HG02763 (cell line): ENCODE measurements around the gene HEATR1.
"Not testable (repeated sequence)": the region's sequence is repeated elsewhere in the genome, so short reads cannot be mapped to it uniquely, and the experiment has no call there.

Source experiments
- ATAC-seq: cut with Tn5 transposase; IDR thresholded peaks from one replicate; pipeline ENCODE4 v1.9.1; 2021; ENCODE audit warnings: mild to moderate bottlenecking, moderate library complexity; ENCODE audit not compliant: unreplicated experiment

HEATR1 gene

DNA sequence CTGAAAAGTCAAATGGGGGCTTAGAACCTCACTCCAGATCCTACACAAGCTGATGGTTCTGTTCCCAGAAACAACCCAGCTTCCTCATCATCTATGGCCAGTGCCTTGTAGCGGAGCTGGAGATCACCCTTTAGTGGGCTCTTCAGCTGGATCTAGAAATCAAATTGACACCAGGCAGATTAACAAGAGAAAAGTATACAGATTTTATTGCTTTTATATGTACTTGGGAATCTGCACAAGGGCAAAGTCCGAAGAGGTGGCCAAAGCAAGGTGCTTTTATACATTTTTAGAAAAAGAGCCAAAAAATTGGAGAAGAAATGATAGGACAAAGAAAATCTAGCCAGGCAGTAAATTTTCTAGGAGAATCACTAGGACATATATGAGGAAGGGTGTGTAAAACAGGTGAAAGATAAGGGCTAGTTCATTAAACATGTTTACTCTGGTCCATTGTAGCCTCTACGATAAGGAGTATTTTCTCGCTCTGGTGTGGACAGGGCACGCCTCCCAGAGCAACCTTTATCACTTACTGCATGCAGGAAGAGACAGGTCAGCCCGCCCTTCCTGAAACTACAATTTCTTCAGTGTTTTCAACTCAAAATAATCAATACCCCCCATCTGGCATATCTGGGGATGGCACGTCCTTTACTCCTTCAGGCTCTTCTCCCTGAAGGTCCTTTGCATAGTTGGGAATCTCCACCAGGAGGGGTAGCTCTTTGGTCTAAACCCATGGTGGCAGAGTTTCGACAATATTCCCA is 94.5 kb downstream of the HEATR1 start:
- no peak for ATAC-seq

GRCh38 chr1:236509203-236509602 is 95.1 kb downstream of the HEATR1 start:
- no peak for ATAC-seq

DNA sequence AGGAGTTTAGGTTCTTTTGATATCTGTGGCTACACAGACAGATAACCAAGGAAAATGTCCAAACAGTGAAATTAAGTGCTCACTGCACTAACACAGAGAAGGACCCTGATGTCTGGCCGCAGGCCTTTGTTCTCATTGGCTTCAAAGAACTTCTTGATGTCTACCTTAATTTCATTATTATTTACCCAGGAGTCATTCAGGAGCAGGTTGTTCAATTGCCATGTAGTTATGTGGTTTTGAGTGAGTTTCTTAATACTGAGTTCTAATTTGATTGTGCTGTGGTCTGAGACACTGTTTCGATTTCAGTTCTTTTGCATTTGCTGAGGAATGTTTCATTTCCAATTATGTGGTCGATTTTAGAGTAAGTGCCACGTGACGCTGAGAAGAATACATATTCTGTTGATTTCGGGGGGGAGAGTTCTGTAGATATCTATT is 95.7 kb downstream of the HEATR1 start:
- no peak for ATAC-seq

- ATAC-seq: no peak
Measured at GRCh38 chr1:236507022-236507700, 97.2 kb downstream of the HEATR1 start.

DNA sequence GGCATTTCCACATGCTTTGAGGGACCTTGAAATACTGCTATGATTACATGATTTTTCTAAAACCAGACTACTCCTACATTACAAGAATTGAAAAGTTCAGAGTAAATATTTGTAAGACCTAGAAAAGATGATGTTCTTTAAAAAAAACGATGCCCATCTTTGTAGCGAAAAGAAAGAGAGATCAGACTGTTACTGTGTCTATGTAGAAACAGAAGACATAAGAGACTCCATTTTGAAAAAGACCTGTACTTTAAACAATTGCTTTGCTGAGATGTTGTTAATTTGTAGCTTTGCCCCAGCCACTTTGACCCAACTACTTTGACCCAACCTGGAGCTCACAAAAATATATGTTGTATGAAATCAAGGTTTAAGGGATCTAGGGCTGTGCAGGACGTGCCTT is 100.0 kb downstream of the HEATR1 start:
- not testable (repeated sequence) for ATAC-seq

GRCh38 chr1:236502972-236503639 is 101.2 kb downstream of the HEATR1 start:
- ATAC-seq: no peak

GRCh38 chr1:236502579-236502971 is 101.7 kb downstream of the HEATR1 start:
- ATAC-seq: no peak

GRCh38 chr1:236501093-236501492 is 103.2 kb downstream of the HEATR1 start:
- ATAC-seq: no peak
